Measurements from ENCODE around the gene MYBBP1A.

The MYBBP1A gene

GRCh38 chr17:4549781-4550533 lies 5.2 kb downstream of the MYBBP1A start:
- no peak for DNase-seq (ENCODE audit: low read depth)

- no peak for DNase-seq (ENCODE audit: low read depth)
Measured at GRCh38 chr17:4548721-4549531, 6.3 kb downstream of the MYBBP1A start.

GRCh38 chr17:4548061-4548461 lies 7.1 kb downstream of the MYBBP1A start:
- DNase-seq (ENCODE audit: low read depth) = no peak

GRCh38 chr17:4547118-4547906 lies 7.9 kb downstream of the MYBBP1A start:
- no peak for DNase-seq (ENCODE audit: low read depth)

- DNase-seq (ENCODE audit: low read depth) = no peak
Measured at GRCh38 chr17:4545217-4545951, 9.8 kb downstream of the MYBBP1A start.

- no peak for DNase-seq (ENCODE audit: low read depth)
Measured at GRCh38 chr17:4544951-4545216, 10.3 kb downstream of the MYBBP1A start.

GRCh38 chr17:4544135-4544950 lies 10.8 kb downstream of the MYBBP1A start:
- no peak for DNase-seq (ENCODE audit: low read depth)

- DNase-seq (ENCODE audit: low read depth) = no peak
Measured at GRCh38 chr17:4543557-4544026, 11.6 kb downstream of the MYBBP1A start.

GRCh38 chr17:4542726-4543191 lies 12.4 kb downstream of the MYBBP1A start:
- no peak for DNase-seq (ENCODE audit: low read depth)

GRCh38 chr17:4542003-4542725 lies 13.0 kb downstream of the MYBBP1A start:
- DNase-seq (ENCODE audit: low read depth) = no peak

- DNase-seq (ENCODE audit: low read depth) = no peak
Measured at GRCh38 chr17:4541328-4542002, 13.7 kb downstream of the MYBBP1A start.

GRCh38 chr17:4540687-4541327 lies 14.4 kb downstream of the MYBBP1A start:
- DNase-seq (ENCODE audit: low read depth) = no peak

- no peak for DNase-seq (ENCODE audit: low read depth)
Measured at GRCh38 chr17:4540224-4540651, 14.9 kb downstream of the MYBBP1A start.

- no peak for DNase-seq (ENCODE audit: low read depth)
Measured at GRCh38 chr17:4539576-4540223, 15.5 kb downstream of the MYBBP1A start.

- no peak for DNase-seq (ENCODE audit: low read depth)
Measured at GRCh38 chr17:4539025-4539424, 16.2 kb downstream of the MYBBP1A start.

GRCh38 chr17:4538236-4539002 lies 16.8 kb downstream of the MYBBP1A start:
- no peak for DNase-seq (ENCODE audit: low read depth)

- no peak for DNase-seq (ENCODE audit: low read depth)
Measured at GRCh38 chr17:4537451-4538235, 17.5 kb downstream of the MYBBP1A start.
